PC-9 (cell line): ENCODE measurements around the gene SORBS1.

Source experiments
- EZH2 ChIP-seq: fragments of 200-600 bp; sonication (generic); IDR thresholded peaks from 2 replicates; pipeline ENCODE4 v1.8.0; 2017; ENCODE audit warnings: antibody characterized with exemption, low read depth
- TF ChIP-seq, protein P1 (sequence below): fragments of 200-600 bp; sonication (generic); conservative IDR thresholded peaks from 2 replicates; pipeline ENCODE4 v1.6.1; 2017; ENCODE audit warnings: mixed run types, antibody characterized with exemption, mild to moderate bottlenecking, moderate library complexity

GRCh38 chr10:95532536-95532935 is 28.6 kb downstream of the SORBS1 start:
- TF ChIP-seq, protein P1, sequence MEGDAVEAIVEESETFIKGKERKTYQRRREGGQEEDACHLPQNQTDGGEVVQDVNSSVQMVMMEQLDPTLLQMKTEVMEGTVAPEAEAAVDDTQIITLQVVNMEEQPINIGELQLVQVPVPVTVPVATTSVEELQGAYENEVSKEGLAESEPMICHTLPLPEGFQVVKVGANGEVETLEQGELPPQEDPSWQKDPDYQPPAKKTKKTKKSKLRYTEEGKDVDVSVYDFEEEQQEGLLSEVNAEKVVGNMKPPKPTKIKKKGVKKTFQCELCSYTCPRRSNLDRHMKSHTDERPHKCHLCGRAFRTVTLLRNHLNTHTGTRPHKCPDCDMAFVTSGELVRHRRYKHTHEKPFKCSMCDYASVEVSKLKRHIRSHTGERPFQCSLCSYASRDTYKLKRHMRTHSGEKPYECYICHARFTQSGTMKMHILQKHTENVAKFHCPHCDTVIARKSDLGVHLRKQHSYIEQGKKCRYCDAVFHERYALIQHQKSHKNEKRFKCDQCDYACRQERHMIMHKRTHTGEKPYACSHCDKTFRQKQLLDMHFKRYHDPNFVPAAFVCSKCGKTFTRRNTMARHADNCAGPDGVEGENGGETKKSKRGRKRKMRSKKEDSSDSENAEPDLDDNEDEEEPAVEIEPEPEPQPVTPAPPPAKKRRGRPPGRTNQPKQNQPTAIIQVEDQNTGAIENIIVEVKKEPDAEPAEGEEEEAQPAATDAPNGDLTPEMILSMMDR, result no peak
- no peak for TF ChIP-seq EZH2
